Gastrocnemius medialis (tissue), 4 donors: ENCODE measurements around the gene MKLN1. TPM values are rescaled to one million over a fixed set of nuclear protein-coding genes. Genes with fewer than 3 reads are reported as not detected.

ENCODE experiments used
- ATAC-seq, 2 donors: fragments of 150-250 bp; one replicate each; pipeline ENCODE4 v1.9.1; 2016
- DNase-seq, 2 donors: peaks; one replicate each; pipeline ENCODE4 v3.0.0-alpha.2; 2019
- H3K27ac ChIP-seq, 4 donors: fragments of 200-600 bp; sonication (generic); 1 replicate in 1 of 4; 2 replicates in 3 of 4; pipeline ENCODE4 v1.5.1; 2016 to 2018; ENCODE audit warnings: mild to moderate bottlenecking in 2 of 4, moderate library complexity in 1 of 4
- H3K27me3 ChIP-seq, 3 donors: fragments of 200-600 bp; sonication (generic) in 2 of 3; 1 replicate in 1 of 3; 2 replicates in 2 of 3; pipeline versions ENCODE4 v1.5.1 to v1.6.0; 2016 to 2019; ENCODE audit warnings: mild to moderate bottlenecking in 1 of 3, moderate library complexity in 1 of 3
- H3K36me3 ChIP-seq, 2 donors: fragments of 200-600 bp; sonication (generic) in 1 of 2; one replicate each; pipeline ENCODE4 v1.5.1; 2017 to 2018
- H3K4me1 ChIP-seq, 2 donors: fragments of 200-600 bp; sonication (generic) in 1 of 2; one replicate each; pipeline ENCODE4 v1.5.1; 2016 to 2017; ENCODE audit warnings: mild to moderate bottlenecking in 2 of 2
- H3K4me3 ChIP-seq, 4 donors: fragments of 200-600 bp; sonication (generic) in 3 of 4; 1 replicate in 1 of 4; 2 replicates in 3 of 4; pipeline ENCODE4 v1.5.1; 2016 to 2019; ENCODE audit warnings: mild to moderate bottlenecking in 2 of 4
- H3K9me3 ChIP-seq, 3 donors: fragments of 200-600 bp; sonication (generic) in 2 of 3; 1 replicate in 1 of 3; 2 replicates in 2 of 3; pipeline ENCODE4 v1.5.1; 2016 to 2019
- POLR2A ChIP-seq, 2 donors: fragments of 450-650 bp; IDR thresholded peaks; one replicate each; pipeline ENCODE4 v1.6.1; 2017; ENCODE audit warnings: antibody characterized with exemption in 2 of 2, mild to moderate bottlenecking in 2 of 2, moderate library complexity in 2 of 2
- in situ Hi-C, 4 donors: fragments of 200-750 bp; cut with MboI; loops; one replicate each; pipeline versions ENCODE4 v1.15.0 to v1.8.0; 2017; ENCODE audit warnings: low sequenced_read_pairs in 4 of 4
- intact Hi-C: fragments of 100-400 bp; cut with DNase I; formaldehyde crosslinking; loops from one replicate; pipeline ENCODE4 v1.15.1; 2023; ENCODE audit warnings: low total_unique reads
- total RNA-seq, 4 donors: library from RNA; depleted of rRNA; stranded (reverse); fragments of >200 nt; gene quantifications; one replicate each; pipeline versions ENCODE4 v1.1.0 to v1.2.3, GENCODE V29; 2016
- TF ChIP-seq, protein P1 (sequence below), 5 experiments: fragments of 450-650 bp in 3 of 5; fragments of 200-600 bp in 2 of 5; sonication (generic) in 2 of 5; IDR thresholded peaks in 4 of 5; conservative IDR thresholded peaks in 1 of 5; 1 replicate in 4 of 5; 2 replicates in 1 of 5; pipeline ENCODE4 v1.5.1; 2016 to 2019; ENCODE audit warnings: antibody characterized with exemption in 5 of 5, mild to moderate bottlenecking in 3 of 5, moderate library complexity in 3 of 5

MKLN1 gene
- total RNA-seq, 4 donors from 2014 or later, result 29.1 to 81.1 (median 48.9) TPM

- no peaks in the 10 kb centered on the region for H3K9me3 ChIP-seq
- ATAC-seq (peak; percentile 30 to 52), DNase-seq (peak; percentile 34 to 67)
- H3K27me3 ChIP-seq, result no peaks in the 10 kb centered on the region
- H3K27ac ChIP-seq, result peak overlapping the region; percentile 83 to 97 (median 92)
- in situ Hi-C loops, result loop anchor here in 1 of 4 donors (10.0 kb wide), 1 partner anchor 181 kb away; no protein-coding TSS in a partner anchor
- H3K36me3 ChIP-seq, result no peaks in the 10 kb centered on the region
- no peak overlapping the region for H3K4me3 ChIP-seq
- intact Hi-C loops, result loop anchor here (1.0 kb wide), 1 partner anchor 98 kb away; no protein-coding TSS in a partner anchor
- TF ChIP-seq, protein P1, sequence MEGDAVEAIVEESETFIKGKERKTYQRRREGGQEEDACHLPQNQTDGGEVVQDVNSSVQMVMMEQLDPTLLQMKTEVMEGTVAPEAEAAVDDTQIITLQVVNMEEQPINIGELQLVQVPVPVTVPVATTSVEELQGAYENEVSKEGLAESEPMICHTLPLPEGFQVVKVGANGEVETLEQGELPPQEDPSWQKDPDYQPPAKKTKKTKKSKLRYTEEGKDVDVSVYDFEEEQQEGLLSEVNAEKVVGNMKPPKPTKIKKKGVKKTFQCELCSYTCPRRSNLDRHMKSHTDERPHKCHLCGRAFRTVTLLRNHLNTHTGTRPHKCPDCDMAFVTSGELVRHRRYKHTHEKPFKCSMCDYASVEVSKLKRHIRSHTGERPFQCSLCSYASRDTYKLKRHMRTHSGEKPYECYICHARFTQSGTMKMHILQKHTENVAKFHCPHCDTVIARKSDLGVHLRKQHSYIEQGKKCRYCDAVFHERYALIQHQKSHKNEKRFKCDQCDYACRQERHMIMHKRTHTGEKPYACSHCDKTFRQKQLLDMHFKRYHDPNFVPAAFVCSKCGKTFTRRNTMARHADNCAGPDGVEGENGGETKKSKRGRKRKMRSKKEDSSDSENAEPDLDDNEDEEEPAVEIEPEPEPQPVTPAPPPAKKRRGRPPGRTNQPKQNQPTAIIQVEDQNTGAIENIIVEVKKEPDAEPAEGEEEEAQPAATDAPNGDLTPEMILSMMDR (IDR thresholded peaks at IDR 0.05 in 4 of 5, conservative IDR thresholded peaks at IDR 0.05 in 1 of 5), result no peak
- TF ChIP-seq POLR2A (IDR thresholded peaks at IDR 0.05), result no peak
- H3K4me1 ChIP-seq, result peaks cover 23 to 41% of the 10 kb centered on the region in 2 donors
These were observed 42.1 kb upstream of the MKLN1 start for GRCh38 chr7:131285556-131285955.

DNA sequence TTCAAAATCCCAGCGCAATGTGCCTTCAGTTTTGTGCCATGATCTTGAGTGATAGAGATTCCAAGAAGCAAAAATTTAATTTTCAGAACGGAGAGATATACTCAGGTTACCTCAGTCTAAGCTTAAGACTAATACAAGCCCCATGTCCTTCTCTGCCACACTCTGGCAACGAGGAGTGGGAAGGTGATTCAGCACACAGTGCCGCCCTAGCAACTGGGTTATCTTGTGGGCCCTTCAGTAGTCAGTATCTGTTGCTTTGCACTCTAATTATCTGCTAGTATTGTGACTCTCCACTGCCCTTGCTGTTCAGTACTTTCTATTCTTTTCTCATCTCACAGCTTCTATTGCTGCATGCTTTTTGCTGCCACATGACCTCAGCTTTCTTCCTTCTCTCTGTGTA lies 39.2 kb upstream of the MKLN1 start:
- ATAC-seq (no peak), DNase-seq (no peak)
- no peak for TF ChIP-seq POLR2A (IDR thresholded peaks at IDR 0.05)
- TF ChIP-seq, protein P1 (IDR thresholded peaks at IDR 0.05 in 4 of 5, conservative IDR thresholded peaks at IDR 0.05 in 1 of 5), result no peak
- in situ Hi-C loops (loop anchor here in 1 of 4 donors (10.0 kb wide), 1 partner anchor 184 kb away; no protein-coding TSS in a partner anchor), intact Hi-C loops (no loop called here)
- no peaks in the 10 kb centered on the region for H3K9me3 ChIP-seq
- no peak overlapping the region for H3K4me3 ChIP-seq
- H3K27me3 ChIP-seq, result no peaks in the 10 kb centered on the region
- no peaks in the 10 kb centered on the region for H3K36me3 ChIP-seq
- H3K4me1 ChIP-seq, result peaks cover 23 to 51% of the 10 kb centered on the region in 2 donors
- H3K27ac ChIP-seq, result peak overlapping the region in 1 of 4 donors; percentile 97

GRCh38 chr7:131289051-131289450 lies 38.6 kb upstream of the MKLN1 start:
- in situ Hi-C loops (loop anchor here in 1 of 4 donors (10.0 kb wide), 1 partner anchor 184 kb away; no protein-coding TSS in a partner anchor), intact Hi-C loops (no loop called here)
- no peak for ATAC-seq
- Histone ChIP-seq H3K4me1 (peaks cover 21 to 50% of the 10 kb centered on the region in 2 donors), H3K27ac (peak overlapping the region in 1 of 4 donors; percentile 97), H3K36me3 (no peaks in the 10 kb centered on the region), H3K9me3 (no peaks in the 10 kb centered on the region), H3K27me3 (no peaks in the 10 kb centered on the region), H3K4me3 (no peak overlapping the region)
- TF ChIP-seq POLR2A (IDR thresholded peaks at IDR 0.05), result no peak
- TF ChIP-seq, protein P1 (IDR thresholded peaks at IDR 0.05 in 4 of 5, conservative IDR thresholded peaks at IDR 0.05 in 1 of 5), result no peak
- DNase-seq, result no peak

DNA sequence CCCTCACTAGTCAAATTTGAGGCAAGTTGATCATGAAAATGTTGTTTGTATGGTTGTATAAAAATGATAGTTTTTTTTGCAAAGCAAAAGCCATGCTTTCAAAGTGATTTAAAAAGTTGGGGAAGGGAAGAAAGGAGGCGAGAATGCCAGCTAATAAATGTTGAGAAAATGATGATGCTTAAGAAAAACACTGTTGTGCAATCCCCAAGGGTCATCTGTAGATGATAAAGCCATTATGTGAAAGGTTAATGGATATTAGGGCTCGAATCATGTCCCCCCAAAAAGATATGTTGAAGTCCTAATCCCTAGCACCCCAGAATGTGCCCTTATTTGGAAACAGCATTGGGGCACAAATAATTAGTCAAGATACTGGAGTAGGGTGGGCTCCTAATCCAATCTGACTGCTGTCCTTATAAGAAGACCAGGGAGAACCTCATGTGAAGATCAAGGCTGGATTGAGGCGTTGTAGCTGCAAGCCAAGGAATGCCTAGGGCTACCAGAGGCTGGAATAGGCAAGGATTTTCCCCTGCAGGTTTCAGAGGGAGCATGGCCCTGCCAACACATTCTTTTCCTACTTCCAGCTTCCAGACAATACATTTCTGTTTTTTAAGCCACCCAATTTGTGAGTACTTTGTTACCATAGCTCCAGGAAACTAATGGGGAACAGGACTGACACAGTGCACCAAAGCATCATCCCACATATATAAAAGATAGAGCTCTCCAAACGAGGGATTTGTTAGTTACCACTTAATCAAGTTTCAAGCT lies 35.4 kb upstream of the MKLN1 start:
- intact Hi-C loops, result no loop called here
- H3K4me1 ChIP-seq, result peaks cover 0 to 26% of the 10 kb centered on the region in 2 donors
- ATAC-seq (no peak), DNase-seq (no peak)
- in situ Hi-C loops, result no loop called here
- no peak overlapping the region for H3K4me3 ChIP-seq
- peak overlapping the region in 2 of 4 donors; percentile 24 to 48 for H3K27ac ChIP-seq
- no peaks in the 10 kb centered on the region for H3K9me3 ChIP-seq
- no peaks in the 10 kb centered on the region for H3K36me3 ChIP-seq
- TF ChIP-seq POLR2A (IDR thresholded peaks at IDR 0.05), result no peak
- TF ChIP-seq, protein P1 (IDR thresholded peaks at IDR 0.05 in 4 of 5, conservative IDR thresholded peaks at IDR 0.05 in 1 of 5), result no peak
- no peaks in the 10 kb centered on the region for H3K27me3 ChIP-seq
